GM21381 (cell line): ENCODE results near the gene CLEC10A.
"Not testable (repeated sequence)": the region's sequence is repeated elsewhere in the genome, so short reads cannot be mapped to it uniquely, and the experiment has no call there.

ENCODE experiments used
- ATAC-seq: cut with Tn5 transposase; IDR thresholded peaks from one replicate; pipeline ENCODE4 v1.9.1; 2021; ENCODE audit warnings: mild to moderate bottlenecking, moderate library complexity; ENCODE audit not compliant: unreplicated experiment

Gene CLEC10A

DNA sequence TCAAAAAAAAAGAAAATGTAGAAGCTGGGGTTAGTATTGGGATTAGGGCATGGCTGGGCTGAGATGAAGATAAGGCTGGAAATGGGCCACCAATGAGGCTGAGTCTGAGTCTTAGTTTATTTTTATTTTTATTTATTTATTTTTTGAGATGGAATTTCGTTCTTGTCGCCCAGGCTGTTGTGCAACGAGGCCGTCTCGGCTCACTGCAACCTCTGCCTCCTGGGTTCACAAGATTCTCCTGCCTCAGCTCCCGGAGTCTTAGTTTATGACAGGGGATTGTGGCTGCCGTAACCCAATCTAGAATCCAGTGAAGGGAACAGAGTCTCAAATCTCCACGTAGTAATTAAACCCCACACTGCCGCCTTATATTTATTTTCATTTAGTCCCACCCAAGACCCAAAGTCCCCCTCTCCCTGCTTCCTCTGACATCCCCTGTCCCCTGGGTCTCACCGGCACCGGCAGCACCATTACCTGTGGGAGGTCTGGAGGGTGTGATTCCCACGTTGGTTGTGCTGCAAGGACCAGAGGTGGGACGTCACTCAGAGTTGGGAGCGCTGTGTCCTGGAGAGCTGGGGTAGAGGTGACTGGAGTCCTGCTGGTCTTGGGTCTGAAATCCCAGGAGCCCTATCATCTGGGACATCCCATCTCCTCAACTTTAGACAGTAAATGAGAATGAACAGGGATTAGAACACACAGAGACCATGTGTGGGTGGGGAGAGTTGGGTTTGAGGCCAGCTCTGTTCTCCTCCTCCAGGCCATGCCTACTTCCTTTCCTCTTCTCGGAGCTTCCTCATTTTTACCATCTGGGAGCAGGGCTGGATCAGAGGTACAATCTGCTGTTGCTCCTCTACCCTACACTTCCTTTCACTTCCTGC is at the start of gene CLEC10A:
Gene CLEC10A, minus strand, starts transcription at position 671 of the 875 bp plus-strand sequence. CDS start 1,439 bp downstream, outside the sequence.
- no peak for ATAC-seq

GRCh38 chr17:7129311-7129710 is 49.3 kb upstream of the CLEC10A start:
- ATAC-seq: no peak

- no peak for ATAC-seq
Measured at GRCh38 chr17:7128160-7128559, 48.1 kb upstream of the CLEC10A start.

DNA sequence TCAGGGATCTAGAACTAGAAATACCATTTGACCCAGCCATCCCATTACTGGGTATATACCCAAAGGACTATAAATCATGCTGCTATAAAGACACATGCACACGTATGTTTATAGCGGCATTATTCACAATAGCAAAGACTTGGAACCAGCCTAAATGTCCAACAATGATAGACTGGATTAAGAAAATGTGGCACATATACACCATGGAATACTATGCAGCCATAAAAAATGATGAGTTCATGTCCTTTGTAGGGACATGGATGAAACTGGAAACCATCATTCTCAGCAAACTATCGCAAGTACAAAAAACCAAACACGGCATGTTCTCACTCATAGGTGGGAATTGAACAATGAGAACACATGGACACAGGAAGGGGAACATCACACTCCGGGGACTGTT is 47.5 kb upstream of the CLEC10A start:
- not testable (repeated sequence) for ATAC-seq

GRCh38 chr17:7126386-7126785 is 46.3 kb upstream of the CLEC10A start:
- ATAC-seq: not testable (repeated sequence)

GRCh38 chr17:7124923-7125322 is 44.9 kb upstream of the CLEC10A start:
- no peak for ATAC-seq

DNA sequence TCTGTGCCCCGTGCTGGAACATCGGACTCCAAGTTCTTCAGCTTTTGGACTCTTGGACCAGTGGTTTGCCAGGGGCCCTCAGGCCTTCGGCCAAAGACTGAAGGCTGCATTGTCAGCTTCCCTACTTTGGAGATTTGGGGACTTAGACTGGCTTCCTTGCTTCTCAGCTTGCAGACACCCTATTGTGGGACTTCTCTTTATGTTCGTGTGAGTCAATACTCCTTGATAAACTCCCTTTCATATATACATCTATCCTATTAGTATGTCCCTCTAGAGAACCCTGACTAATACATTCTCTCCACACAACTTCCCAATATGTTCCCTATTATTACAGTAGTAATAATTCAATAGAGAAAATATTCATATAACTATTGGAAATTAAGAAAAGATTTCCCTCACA is 43.8 kb upstream of the CLEC10A start:
- ATAC-seq: no peak

DNA sequence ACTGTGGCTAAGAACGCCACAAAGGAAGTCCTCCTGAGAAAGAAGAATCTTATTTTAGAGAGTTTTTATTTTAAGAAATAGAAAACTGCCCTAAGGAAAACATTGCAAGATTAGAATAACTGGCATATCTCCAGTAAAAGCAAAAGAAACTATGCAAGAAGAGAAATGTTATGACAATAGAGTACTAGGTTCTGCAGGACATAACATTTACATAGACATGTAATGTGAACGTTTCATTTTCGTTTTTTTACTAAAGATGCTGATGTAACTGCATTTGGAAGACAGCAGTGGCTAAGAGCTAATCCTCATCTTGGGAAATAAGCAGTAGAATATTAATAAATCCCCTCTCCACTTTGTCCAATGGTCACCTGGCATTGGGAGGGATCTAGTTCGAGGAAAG is 42.3 kb upstream of the CLEC10A start:
- no peak for ATAC-seq

GRCh38 chr17:7120635-7121034 is 40.6 kb upstream of the CLEC10A start:
- ATAC-seq: not testable (repeated sequence)

DNA sequence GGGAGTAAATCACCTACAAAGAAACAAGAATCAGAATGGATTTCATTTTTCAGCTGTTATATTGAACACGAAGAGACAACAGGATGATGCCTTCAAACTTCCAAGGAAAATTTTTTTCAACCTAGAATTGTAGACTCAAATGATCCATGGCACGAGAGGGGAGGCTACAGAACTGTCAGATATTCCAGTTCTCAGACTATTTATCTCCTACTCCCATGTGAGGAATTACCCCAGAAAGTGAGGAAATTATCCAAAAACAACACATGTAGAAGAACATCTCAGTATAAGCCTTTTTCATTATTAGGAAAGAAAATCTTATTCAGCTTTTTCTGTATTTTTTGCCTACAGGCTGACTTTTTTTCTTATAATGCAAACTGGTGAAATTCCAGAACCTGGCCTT is 40.1 kb upstream of the CLEC10A start:
- no peak for ATAC-seq

DNA sequence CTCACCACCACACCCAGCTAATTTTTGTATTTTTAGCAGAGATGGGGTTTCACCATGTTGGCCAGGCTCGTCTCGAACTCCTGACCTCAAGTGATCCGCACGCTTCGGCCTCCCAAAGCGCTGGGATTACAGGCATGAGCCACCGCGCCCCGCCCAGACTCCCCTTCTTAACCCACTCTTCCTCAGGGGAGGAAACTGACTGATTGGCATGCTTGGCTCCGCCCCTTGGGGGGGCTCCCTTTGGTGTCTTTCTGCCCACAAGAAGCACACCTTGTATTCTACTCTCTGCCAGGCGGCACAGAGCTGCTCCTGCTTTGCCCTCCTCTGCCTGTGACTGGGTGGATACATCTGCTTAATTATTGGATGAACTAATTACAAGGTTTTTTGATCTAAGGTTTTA is 39.3 kb upstream of the CLEC10A start:
- no peak for ATAC-seq

DNA sequence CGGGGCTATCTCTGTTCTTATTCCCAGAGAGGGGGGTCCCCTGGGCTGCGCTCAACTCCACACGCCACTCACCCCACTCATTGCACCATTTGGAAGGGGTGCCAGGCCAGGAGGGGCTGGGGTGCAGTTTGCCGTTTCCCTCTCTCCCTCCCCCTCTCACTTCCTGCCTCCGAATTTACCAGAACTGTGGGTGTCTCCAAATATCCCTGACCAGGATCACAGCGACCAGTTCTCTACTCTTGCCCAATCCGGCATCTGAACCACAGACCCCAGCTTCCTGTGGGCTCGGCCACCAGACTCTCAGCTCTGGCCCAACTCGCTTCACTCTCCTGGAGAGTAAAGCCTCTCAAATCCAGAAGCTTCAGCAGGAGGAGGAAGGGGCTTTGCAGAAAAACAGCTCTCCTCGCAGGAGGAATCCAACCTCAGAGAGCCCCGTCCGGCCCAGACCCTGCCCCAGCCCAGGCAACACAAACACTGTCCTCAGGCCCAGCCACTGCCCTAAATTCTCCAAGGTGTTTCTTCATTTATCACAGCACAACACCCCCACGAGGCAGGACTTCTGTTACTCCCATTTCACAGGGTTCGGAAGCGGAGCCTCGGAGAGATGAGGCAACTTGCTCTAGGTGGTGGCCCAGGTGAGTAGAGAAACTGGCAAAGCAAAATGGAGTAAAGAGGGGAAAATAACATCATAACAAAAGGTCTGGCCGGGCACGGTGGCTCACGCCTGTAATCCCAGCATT is 35.0 kb upstream of the CLEC10A start:
- ATAC-seq: no peak

DNA sequence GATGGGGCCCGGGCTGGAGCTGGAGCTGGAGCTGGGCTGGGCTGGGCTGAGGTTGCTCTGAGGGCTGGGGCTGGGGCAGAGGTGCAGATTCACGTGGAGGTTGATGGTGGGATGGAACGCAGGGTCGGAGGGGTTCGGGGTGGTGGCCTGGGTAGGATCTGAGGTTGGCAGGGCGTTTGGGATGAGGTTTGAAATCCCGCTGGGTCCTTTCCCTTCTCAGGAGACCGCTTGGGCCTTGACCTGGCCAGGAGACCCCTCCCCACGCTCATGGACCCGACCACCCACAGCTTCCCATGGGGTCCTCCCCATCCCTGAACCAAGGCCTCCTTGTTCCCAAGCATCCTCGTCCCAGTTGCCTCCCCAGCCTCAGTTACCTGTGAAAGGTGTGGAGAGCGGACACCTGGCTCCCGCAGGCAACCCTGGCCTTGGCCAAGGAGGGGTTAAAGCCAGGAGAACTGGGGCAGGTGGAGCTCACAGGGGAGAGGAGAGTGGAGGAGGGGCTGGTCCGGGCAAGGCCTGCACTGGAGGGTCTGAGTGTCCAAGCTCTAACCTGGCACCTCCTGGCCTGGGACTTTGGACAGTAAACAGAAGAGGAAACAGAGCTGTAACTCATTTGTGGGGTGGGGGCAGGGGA is 34.3 kb upstream of the CLEC10A start, which contains the start of gene ASGR2:
Gene ASGR2, minus strand, starts transcription at position 582 of the 634 bp plus-strand sequence. CDS start 582 bp downstream, outside the sequence.
- no peak for ATAC-seq

DNA sequence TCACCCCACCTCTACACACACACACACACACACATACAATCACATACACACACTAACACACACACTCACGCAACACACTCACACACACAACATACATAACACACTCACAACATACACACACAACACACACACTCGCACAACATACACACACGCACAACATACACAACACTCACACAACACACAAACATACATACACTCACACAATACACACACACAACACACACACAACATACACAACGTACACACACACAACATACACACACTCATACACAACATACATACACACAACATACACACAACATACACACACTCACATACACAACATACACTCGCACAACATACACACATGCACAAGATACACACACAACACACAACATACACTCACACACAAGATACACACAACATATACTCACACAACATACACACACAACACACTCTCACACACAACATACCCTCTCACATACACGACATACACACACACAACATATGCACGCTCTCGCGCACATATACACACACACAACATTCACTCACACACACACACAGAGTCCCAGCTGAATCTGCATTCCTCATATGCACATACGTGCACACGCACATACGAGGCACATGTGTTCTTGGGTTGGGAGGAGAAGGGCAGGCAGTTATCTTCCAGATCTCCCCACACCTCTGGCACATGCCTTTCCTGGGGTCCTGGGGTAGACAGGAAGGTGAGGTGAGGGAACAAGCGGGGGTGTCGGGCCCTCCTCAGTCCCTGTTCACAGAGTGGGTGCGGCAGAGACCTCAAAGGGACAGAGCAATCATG is 33.4 kb upstream of the CLEC10A start:
- ATAC-seq: no peak

DNA sequence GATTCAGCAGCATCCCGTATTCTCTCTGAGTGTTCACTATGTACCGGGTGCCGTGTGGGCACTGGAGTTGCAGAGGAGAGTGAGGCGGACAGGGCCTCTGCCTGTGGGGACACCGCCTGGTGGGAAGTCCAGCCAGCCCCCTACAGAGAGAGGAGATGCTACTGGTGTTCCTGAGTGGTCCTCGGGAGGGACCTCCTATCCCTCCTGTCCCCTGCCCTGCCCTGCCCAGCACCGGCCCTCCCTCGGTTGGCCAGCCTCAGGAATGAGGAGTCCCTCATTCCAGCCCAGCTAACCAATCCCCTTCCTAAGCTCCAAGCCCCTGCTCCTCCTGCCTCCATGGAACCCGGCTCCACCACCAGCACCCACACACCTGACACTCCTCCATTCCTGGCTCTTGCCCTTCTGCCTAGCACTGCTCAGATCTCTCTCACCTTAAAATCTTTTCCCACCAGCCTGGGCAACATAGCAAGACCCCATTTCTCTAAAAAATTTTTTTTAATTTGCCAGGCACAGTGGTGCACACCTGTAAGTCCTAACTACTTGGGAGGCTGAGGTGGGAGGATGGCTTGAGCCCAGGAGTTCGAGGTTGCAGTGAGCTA is 32.6 kb upstream of the CLEC10A start:
- ATAC-seq: no peak

DNA sequence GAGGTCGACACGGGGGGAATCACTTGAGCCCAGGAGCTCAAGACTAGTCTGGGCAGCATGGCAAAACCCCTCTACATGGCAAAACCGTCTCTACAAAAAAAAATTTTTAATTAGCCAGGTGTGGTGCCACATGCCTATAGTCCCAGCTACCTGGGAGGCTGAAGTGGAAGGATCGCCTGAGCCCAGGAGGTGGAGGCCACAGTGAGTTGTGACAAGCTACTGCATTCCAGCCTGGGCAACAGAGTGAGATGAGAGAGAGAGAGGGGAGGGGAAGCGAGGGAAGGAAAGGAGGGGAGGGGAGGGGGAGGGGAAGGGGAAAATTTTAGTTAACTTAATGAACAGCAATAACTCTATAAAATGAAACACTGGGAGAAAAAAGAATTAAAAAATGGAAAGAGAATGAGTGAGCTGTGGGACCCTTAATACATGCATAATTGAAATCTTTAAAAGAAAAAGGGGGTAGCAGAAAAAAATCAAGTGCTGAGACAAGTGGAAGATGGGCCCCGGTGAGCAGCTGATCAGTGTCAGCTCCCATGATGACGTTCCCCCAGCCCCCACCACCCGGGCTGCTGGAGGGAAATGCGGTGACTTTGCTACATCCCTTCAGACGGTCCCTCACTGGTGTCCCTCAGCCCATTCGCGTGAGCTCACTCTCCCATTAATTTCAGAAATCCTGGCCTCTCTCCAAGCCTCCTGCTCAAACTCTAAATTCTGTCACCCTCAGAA is 31.9 kb upstream of the CLEC10A start:
- no peak for ATAC-seq

GRCh38 chr17:7110617-7111306 is 30.7 kb upstream of the CLEC10A start:
- ATAC-seq: no peak

GRCh38 chr17:7109461-7110322 is 29.6 kb upstream of the CLEC10A start:
- ATAC-seq: no peak
